ENCODE data around the gene VPS4A.

Gene VPS4A

GRCh38 chr16:69307856-69308255 lies 3.3 kb upstream of the VPS4A start:
- DNase-seq: no peak

DNA sequence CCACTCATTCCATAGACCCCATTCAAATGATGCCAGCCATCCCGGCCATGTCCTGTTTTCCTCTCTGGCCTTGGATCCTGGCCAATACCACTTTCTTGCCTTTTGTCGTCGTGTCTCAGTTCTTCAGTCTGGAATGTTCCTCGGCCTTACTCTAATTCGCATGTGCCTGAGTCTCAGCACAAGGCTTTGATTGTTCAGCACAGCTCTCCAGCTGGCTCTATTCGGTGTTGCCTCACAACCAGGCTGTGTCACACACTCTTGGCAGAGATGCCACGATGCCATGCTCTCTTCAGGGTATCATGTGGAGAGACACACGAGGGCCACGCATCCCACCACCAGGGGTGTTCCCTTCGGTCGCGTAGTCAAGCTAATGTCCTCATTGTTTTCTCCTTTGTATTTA lies 1.8 kb upstream of the VPS4A start:
- no peak for DNase-seq

GRCh38 chr16:69311533-69312387 lies 610 bp downstream of the VPS4A start:
- peak; percentile 2 to 59 for DNase-seq

- DNase-seq: no peak
Measured at GRCh38 chr16:69313469-69313868, 2.3 kb downstream of the VPS4A start.

GRCh38 chr16:69314534-69314933 lies 3.4 kb downstream of the VPS4A start:
- no peak for DNase-seq

- no peak for DNase-seq
Measured at GRCh38 chr16:69315486-69316311, 4.5 kb downstream of the VPS4A start.

GRCh38 chr16:69316595-69317034 lies 5.5 kb downstream of the VPS4A start:
- no peak for DNase-seq

DNA sequence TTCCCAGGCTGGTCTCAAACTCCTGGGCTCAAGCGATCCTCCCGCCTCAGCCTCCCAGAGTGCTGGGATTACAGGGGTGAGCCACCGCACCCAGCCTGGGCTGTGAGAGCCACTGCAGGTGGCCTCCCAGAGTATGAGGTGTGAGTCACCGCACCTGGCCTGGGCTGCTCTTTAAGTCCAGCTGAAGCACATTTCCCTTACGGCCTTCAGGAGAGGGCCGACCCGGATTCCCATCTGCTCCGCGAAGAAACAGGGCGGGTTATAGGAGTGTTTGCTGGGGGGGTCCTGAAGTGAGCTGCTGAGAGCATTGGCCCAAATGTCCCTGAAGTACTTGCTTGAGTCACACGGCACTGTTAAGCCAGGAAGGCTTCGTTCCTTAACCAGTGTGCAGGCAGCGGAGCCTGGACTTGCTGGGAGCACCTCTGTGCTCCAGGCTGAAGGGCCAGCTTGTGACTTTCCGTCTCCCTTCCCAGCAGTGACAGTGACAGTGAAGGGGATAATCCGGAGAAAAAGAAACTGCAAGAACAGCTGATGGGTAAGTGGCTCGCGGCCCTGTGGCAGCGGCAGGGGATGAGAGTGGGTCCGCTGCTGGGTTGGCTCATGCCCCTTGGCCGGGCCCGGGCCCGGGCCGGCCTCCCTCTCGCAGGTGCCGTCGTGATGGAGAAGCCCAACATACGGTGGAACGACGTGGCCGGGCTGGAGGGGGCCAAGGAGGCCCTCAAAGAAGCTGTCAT lies 7.2 kb downstream of the VPS4A start:
- no peak for DNase-seq

GRCh38 chr16:69318911-69319289 lies 7.8 kb downstream of the VPS4A start:
- no peak for DNase-seq

DNA sequence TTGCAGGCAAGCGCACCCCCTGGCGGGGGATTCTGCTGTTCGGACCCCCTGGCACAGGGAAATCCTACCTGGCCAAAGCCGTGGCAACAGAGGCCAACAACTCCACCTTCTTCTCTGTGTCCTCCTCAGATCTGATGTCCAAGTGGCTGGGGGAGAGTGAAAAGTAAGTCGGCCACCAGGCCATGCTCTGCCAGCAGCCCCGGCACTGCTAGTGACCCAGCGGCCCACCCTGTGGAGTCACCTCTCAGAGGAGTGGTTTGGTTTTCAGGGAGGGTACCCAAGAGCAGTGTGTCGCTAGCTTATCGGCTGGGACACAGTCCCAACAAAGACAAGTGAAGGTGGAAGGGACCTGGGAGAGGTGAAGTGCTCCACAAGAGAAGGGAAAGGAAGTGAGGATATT lies 8.2 kb downstream of the VPS4A start:
- no peak for DNase-seq

DNA sequence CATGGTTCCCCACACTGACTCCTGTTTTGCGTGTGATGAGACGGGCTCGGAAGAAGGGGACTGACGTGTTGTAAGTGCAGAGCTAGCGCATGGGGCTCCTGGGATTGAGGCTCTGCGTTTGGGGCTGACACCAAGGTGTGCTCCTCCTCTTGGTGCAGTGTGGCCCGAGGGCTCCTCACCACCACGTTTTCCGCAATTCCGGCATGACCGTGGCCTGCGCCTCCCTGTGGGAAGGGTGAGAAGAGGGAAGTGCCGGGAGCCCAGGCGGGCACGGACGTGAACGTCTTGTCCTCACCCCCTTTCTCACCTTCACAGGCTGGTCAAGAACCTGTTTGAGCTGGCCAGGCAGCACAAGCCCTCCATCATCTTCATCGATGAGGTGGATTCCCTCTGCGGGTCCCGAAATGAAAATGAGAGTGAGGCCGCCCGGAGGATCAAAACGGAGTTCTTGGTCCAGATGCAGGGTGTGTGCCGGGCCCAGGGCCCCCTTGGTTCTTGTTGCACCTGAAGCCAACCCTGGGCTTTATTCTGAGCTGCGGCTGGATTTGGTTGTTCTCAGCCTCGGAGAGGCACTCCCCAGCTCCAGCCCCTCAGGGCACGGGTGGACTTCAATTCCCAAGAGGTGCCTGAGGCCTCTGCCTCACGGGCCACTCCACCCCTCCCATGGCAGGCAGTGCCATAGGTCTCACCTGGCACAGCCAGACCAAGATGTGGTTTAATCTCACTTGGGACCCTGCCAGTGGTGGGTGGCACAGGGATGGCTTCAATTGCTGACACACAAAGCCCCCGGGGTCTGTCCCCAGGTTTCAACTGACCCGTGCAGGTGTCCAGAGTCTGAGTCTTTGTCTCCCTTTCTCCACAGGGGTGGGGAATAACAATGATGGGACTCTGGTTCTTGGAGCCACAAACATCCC lies 8.9 kb downstream of the VPS4A start:
- DNase-seq: no peak

- DNase-seq: no peak
Measured at GRCh38 chr16:69320740-69321073, 9.6 kb downstream of the VPS4A start.

- no peak for DNase-seq
Measured at GRCh38 chr16:69321080-69321479, 9.9 kb downstream of the VPS4A start.

DNA sequence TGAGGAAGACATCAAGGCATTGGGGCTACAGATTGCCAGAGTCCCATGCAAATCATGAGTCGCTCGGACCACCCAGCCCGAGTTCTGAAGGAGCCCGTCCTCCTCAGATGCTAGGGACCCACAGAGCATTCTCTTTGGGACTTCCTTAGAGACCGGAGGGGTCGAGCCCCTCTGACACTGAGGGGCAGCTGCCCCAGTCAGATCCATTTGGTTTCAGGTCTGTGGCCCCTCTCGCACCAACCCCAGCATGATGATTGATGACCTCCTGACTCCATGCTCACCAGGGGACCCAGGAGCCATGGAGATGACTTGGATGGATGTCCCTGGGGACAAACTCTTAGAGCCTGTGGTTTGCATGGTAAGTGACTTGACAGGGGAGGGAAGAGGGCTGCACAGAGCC lies 11.2 kb downstream of the VPS4A start:
- no peak for DNase-seq

GRCh38 chr16:69323415-69323814 lies 12.3 kb downstream of the VPS4A start:
- no peak for DNase-seq

GRCh38 chr16:69324013-69324531 lies 12.9 kb downstream of the VPS4A start:
- no peak for DNase-seq

DNA sequence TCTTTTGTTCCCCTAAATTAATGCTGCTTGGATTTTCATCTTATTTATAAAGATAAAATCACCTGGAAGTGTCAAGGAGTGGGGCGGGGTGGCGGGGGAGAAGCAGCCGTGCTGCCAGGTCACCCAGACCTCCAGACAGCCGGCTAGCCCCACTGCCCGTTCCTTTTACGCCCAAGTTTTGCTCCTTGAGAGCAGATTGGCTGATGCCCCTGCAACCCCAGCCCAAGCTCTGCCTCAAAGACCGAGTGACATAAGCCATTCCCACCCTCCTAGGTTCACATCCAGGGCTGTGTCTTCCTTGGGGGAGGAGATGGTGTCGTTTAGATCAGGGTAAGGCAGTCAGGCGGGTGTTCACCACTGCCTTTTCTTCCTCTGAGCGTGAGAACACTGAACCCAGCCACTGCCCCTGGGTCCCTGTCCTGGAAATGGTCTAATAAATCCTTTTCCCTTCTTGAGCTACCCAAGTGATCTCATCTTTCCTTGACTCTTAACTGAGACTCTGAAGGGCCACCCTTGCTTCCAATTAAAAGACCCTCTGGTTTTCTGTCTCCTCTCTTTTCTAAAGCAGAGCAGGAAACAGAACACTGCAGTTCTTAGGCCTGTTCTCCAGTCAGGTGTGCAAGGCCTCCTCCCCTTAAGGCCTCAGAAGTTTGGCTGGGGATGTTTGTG lies 13.6 kb downstream of the VPS4A start:
- DNase-seq: no peak

- DNase-seq: no peak
Measured at GRCh38 chr16:69325784-69326171, 14.6 kb downstream of the VPS4A start.

GRCh38 chr16:69326172-69326873 lies 15.2 kb downstream of the VPS4A start:
- no peak for DNase-seq

DNA sequence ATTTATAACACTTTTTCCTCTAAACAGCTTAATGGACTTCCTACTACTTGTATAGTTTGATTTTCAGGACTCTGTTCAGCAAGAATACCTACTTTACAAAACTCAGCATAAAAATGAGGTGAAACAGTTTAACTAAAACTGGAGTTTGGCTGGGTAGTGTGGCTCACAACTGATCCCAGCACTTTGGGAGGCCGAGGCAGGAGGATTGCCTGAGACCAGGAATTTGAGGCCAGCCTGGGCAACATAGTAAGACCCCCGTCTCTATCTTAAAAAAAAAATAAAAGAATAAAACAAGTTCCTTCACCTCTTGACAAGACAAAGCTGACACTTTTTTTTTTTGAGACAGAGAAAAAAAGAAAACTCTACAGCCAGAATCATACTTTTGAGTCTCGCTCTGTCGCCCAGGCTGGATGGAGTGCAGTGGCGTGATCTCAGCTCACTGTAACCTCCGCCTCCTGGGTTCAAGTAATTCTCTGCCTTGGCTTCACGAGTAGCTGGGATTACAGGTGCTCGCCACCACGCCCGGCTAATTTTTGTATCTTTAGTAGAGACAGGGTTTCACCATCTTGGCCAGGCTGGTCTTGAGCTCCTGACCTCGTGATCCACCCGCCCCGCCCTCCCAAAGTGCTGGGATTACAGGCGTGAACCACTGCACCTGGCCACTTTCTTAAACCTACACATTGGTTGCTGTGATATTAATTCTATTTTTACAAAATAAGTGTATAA lies 16.6 kb downstream of the VPS4A start:
- no peak for DNase-seq

Measured in NCI-H526 (cell line).